Activated T-helper 17 cell treated with anti-CD3 and anti-CD28 coated beads, Interleukin-2, amount 50 U/mL, for 72 hours (primary cell): ENCODE data around the gene DNAJC21. TPM values are rescaled to one million over a fixed set of nuclear protein-coding genes. Genes with fewer than 3 reads are reported as not detected.

ENCODE experiments used
- total RNA-seq, 2 donors: library from RNA; stranded (reverse); gene quantifications; one replicate each; pipeline ENCODE4 v1.2.3, GENCODE V29; 2022

DNAJC21 gene
- total RNA-seq, 2 donors from 2014 or later: 33.2 to 53.4 TPM

Other genes starting within 250 kb of the DNAJC21 start
- under 1 TPM in 1 of 2 donors, not detected in 1; 0.08 TPM for gene TTC23L, start 90.4 kb upstream of the DNAJC21 start, total RNA-seq
- 10 to 100 TPM; 24.2 to 38.3 TPM for gene RAD1, start 14.1 kb upstream of the DNAJC21 start, total RNA-seq
- gene BRIX1, start 13.8 kb upstream of the DNAJC21 start, total RNA-seq: 10 to 100 TPM; 43.0 to 84.2 TPM
- gene AGXT2, start 118.4 kb downstream of the DNAJC21 start, total RNA-seq: not detected